Mucosa of descending colon (tissue), 3 donors: ENCODE results near the gene S1PR5. TPM values are rescaled to one million over a fixed set of nuclear protein-coding genes. Genes with fewer than 3 reads are reported as not detected.
"Not testable (repeated sequence)": the region's sequence is repeated elsewhere in the genome, so short reads cannot be mapped to it uniquely, and the experiment has no call there.

Experiments
- ATAC-seq: fragments of 200-7000 bp; cut with Tn5 transposase; one replicate; pipeline ENCODE4 v1.9.1; 2020; ENCODE audit warnings: mild to moderate bottlenecking, moderate library complexity
- DNase-seq, 3 donors: peaks; one replicate each; pipeline ENCODE4 v3.0.0-alpha.2; 2020
- H3K36me3 ChIP-seq: fragments of 200-600 bp; one replicate; pipeline ENCODE4 v1.8.0; 2021; ENCODE audit warnings: low read depth, mild to moderate bottlenecking
- H3K4me1 ChIP-seq: fragments of 200-600 bp; one replicate; pipeline ENCODE4 v1.8.0; 2021; ENCODE audit warnings: low read depth, mild to moderate bottlenecking
- H3K4me3 ChIP-seq: fragments of 200-600 bp; one replicate; pipeline ENCODE4 v1.8.0; 2021; ENCODE audit warnings: mild to moderate bottlenecking
- H3K9me3 ChIP-seq: fragments of 200-600 bp; one replicate; pipeline ENCODE4 v1.8.0; 2021; ENCODE audit warnings: mild to moderate bottlenecking
- CTCF ChIP-seq: fragments of 200-600 bp; IDR thresholded peaks from one replicate; pipeline ENCODE4 v1.8.0; 2022; ENCODE audit warnings: antibody characterized with exemption, mild to moderate bottlenecking
- intact Hi-C, 2 donors: fragments of 100-400 bp; cut with DNase I in 1 of 2; cut with micrococcal nuclease in 1 of 2; formaldehyde crosslinking; loops; one replicate each; pipeline versions ENCODE4 v1.11.0 to v1.11.1; 2022; cut with DNase I, micrococcal nuclease
- total RNA-seq, 3 donors: library from RNA; stranded (reverse); fragmentation: NEBNext Ultra II Directional in 2 of 3; extraction: Animal tissue kit (Norgen Biotek cat#: 25700) in 2 of 3; gene quantifications; one replicate each; pipeline versions ENCODE4 v1.2.1 to v1.2.4, GENCODE V29; 2021 to 2023
- donor health status: DM: no; HTN: no; CAD: no; lungs with moderate emphysema.
- donor health status: DM: no; HTN: no; CAD: no.
- donor health status: DM: no; HTN: yes; CAD: no.

The S1PR5 gene
- total RNA-seq, 3 donors from 2014 or later, result 0.23 to 0.31 TPM; not detected in 1

- Histone ChIP-seq H3K9me3 (no peaks in the 10 kb centered on the region), H3K4me1 (no peaks in the 10 kb centered on the region), H3K4me3 (no peak overlapping the region), H3K36me3 (no peaks in the 10 kb centered on the region)
- intact Hi-C loops, result no loop called here
- TF ChIP-seq CTCF, result no peak
- ATAC-seq (no peak), DNase-seq (no peak)
Measured at GRCh38 chr19:10533646-10534386, 16.6 kb upstream of the S1PR5 start.

GRCh38 chr19:10532457-10532856 is 15.2 kb upstream of the S1PR5 start:
- H3K36me3 ChIP-seq, result no peaks in the 10 kb centered on the region
- intact Hi-C loops, result no loop called here
- DNase-seq (no peak), ATAC-seq (no peak)
- H3K4me3 ChIP-seq, result no peak overlapping the region
- H3K9me3 ChIP-seq, result no peaks in the 10 kb centered on the region
- TF ChIP-seq CTCF, result no peak
- no peaks in the 10 kb centered on the region for H3K4me1 ChIP-seq

GRCh38 chr19:10526887-10527286 is 9.6 kb upstream of the S1PR5 start:
- H3K36me3 ChIP-seq, H3K4me3 ChIP-seq, intact Hi-C loops, ATAC-seq, H3K9me3 ChIP-seq, H3K4me1 ChIP-seq, DNase-seq: not testable (repeated sequence)

GRCh38 chr19:10525636-10526035 is 8.4 kb upstream of the S1PR5 start:
- intact Hi-C loops, result no loop called here
- TF ChIP-seq CTCF, result no peak

GRCh38 chr19:10523135-10523636 is 5.9 kb upstream of the S1PR5 start:
- DNase-seq (no peak), ATAC-seq (no peak)
- no peak for TF ChIP-seq CTCF
- Histone ChIP-seq H3K4me1 (peaks cover 7% of the 10 kb centered on the region), H3K9me3 (no peaks in the 10 kb centered on the region), H3K4me3 (no peak overlapping the region), H3K36me3 (no peaks in the 10 kb centered on the region)
- intact Hi-C loops, result no loop called here

More at GRCh38 chr19:10525636-10526035, 8.4 kb upstream of the S1PR5 start:
- Histone ChIP-seq H3K9me3 (no peaks in the 10 kb centered on the region), H3K4me1 (no peaks in the 10 kb centered on the region), H3K4me3 (no peak overlapping the region), H3K36me3 (no peaks in the 10 kb centered on the region)
- ATAC-seq (no peak), DNase-seq (no peak)

- ATAC-seq, result no peak
- TF ChIP-seq CTCF, result no peak
Measured at GRCh38 chr19:10521461-10522171, 4.4 kb upstream of the S1PR5 start.

More at GRCh38 chr19:10521461-10522171, 4.4 kb upstream of the S1PR5 start:
- Histone ChIP-seq H3K36me3 (no peaks in the 10 kb centered on the region), H3K4me1 (peaks cover 20% of the 10 kb centered on the region), H3K4me3 (no peak overlapping the region), H3K9me3 (no peaks in the 10 kb centered on the region)
- intact Hi-C loops, result no loop called here
- DNase-seq, result no peak
